ENCODE data around the gene PTPRD. TPM values are rescaled to one million over a fixed set of nuclear protein-coding genes. Genes with fewer than 3 reads are reported as not detected.

The PTPRD gene
- total RNA-seq, 4 donors from 2014 or later, result 0.72 to 8.0 (median 3.0) TPM

- no peak for TF ChIP-seq POLR2A (IDR thresholded peaks at IDR 0.05)
- 50 to 58% methylated on average over 3 of the region's 3 CpGs for WGBS, 2 donors
- no peak overlapping the region for H3K4me3 ChIP-seq (ENCODE audit: low read depth, poor library complexity, severe bottlenecking)
- intact Hi-C loops (cut with DNase I; ENCODE audit: low total_unique reads), result no loop called here
- no peak for DNase-seq (ENCODE audit: low spot score in 2 of 2)
Measured at GRCh38 chr9:8633784-8634183, 1979.0 kb downstream of the PTPRD start.

- H3K4me3 ChIP-seq (ENCODE audit: low read depth, poor library complexity, severe bottlenecking), result no peak overlapping the region
- intact Hi-C loops (cut with DNase I; ENCODE audit: low total_unique reads), result no loop called here
- WGBS, 2 donors, result 89 to 95% methylated on average over 1 of the region's 1 CpG
- TF ChIP-seq POLR2A (IDR thresholded peaks at IDR 0.05) (no peak), CTCF (IDR thresholded peaks at IDR 0.05) (no peak)
- no peak for DNase-seq (ENCODE audit: low spot score in 2 of 2)
Measured at GRCh38 chr9:8632493-8632892, 1980.3 kb downstream of the PTPRD start.

- H3K4me3 ChIP-seq (ENCODE audit: low read depth, poor library complexity, severe bottlenecking), result no peak overlapping the region
- TF ChIP-seq POLR2A (IDR thresholded peaks at IDR 0.05) (no peak), CTCF (IDR thresholded peaks at IDR 0.05) (no peak)
- DNase-seq (ENCODE audit: low spot score in 2 of 2), result no peak
- intact Hi-C loops (cut with DNase I; ENCODE audit: low total_unique reads), result no loop called here
Measured at GRCh38 chr9:8628791-8629190, 1984.0 kb downstream of the PTPRD start.

GRCh38 chr9:8627976-8628679 is 1984.7 kb downstream of the PTPRD start:
- no peak for DNase-seq (ENCODE audit: low spot score in 2 of 2)
- WGBS, 2 donors, result 37 to 41% methylated on average over 7 of the region's 7 CpGs
- no peak for TF ChIP-seq POLR2A (IDR thresholded peaks at IDR 0.05)
- TF ChIP-seq CTCF (IDR thresholded peaks at IDR 0.05), result no peak
- no peak overlapping the region for H3K4me3 ChIP-seq (ENCODE audit: low read depth, poor library complexity, severe bottlenecking)
- intact Hi-C loops (cut with DNase I; ENCODE audit: low total_unique reads), result no loop called here

- no peak for TF ChIP-seq CTCF (IDR thresholded peaks at IDR 0.05)
- 89 to 92% methylated on average over 2 of the region's 2 CpGs for WGBS, 2 donors
- no peak overlapping the region for H3K4me3 ChIP-seq (ENCODE audit: low read depth, poor library complexity, severe bottlenecking)
- DNase-seq (ENCODE audit: low spot score in 2 of 2), result no peak
- intact Hi-C loops (cut with DNase I; ENCODE audit: low total_unique reads), result no loop called here
Measured at GRCh38 chr9:8622871-8623270, 1989.9 kb downstream of the PTPRD start.

- 64 to 65% methylated on average over 3 of the region's 3 CpGs for WGBS, 2 donors
- intact Hi-C loops (cut with DNase I; ENCODE audit: low total_unique reads), result no loop called here
- no peak for TF ChIP-seq CTCF (IDR thresholded peaks at IDR 0.05)
- TF ChIP-seq POLR2A (IDR thresholded peaks at IDR 0.05), result no peak
- no peak for DNase-seq (ENCODE audit: low spot score in 2 of 2)
- H3K4me3 ChIP-seq (ENCODE audit: low read depth, poor library complexity, severe bottlenecking), result no peak overlapping the region
Measured at GRCh38 chr9:8622222-8622802, 1990.5 kb downstream of the PTPRD start.
